HG03280 (cell line): ENCODE measurements around the gene B4GALNT4.
"Not testable (repeated sequence)": the region's sequence is repeated elsewhere in the genome, so short reads cannot be mapped to it uniquely, and the experiment has no call there.

Source experiments
- ATAC-seq: cut with Tn5 transposase; IDR thresholded peaks from one replicate; pipeline ENCODE4 v1.9.1; 2021; ENCODE audit warnings: mild to moderate bottlenecking, moderate library complexity; ENCODE audit not compliant: unreplicated experiment

Gene B4GALNT4

DNA sequence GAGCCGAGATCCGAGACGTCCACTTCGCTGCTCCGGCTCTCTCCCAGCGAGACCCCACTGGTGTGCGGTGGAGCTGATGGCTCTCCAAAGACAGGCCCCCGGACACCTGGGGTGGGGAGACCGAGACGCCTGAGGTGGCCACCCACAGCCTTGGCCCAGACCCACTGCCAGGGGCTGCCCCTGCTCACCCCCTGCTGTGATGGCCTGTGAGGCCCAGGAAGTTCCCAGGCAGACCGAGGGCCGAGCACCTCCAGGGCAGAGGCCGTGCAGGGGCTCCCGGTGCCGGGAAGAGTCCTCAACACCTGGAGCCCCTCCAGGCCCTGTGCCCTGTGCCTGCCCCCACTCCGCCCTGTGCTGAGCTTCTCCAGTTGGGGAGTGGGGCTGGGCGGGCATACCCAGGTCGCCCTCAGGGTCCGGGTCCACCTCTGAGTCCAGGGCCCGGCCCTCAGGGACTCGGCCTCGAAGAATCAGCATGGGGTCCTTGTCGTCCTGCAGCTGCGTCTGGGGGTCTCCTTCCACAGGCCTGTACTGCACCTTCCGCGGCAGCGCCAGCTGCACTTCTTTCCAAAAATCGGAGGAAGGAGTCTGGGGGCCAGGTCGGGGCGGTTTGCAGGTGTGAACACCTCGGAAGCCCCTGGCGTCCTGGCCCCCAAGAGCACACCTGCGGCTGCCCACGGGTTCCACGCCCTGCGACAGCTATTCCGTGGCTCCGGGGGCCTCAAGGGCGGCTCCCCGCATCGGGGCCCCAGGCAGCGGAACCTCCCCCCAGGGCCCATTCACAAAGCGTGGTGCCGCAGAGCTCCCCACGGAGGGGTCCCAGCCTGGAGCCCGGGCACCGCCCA lies 36.9 kb downstream of the B4GALNT4 start:
- ATAC-seq: peak; percentile 6

DNA sequence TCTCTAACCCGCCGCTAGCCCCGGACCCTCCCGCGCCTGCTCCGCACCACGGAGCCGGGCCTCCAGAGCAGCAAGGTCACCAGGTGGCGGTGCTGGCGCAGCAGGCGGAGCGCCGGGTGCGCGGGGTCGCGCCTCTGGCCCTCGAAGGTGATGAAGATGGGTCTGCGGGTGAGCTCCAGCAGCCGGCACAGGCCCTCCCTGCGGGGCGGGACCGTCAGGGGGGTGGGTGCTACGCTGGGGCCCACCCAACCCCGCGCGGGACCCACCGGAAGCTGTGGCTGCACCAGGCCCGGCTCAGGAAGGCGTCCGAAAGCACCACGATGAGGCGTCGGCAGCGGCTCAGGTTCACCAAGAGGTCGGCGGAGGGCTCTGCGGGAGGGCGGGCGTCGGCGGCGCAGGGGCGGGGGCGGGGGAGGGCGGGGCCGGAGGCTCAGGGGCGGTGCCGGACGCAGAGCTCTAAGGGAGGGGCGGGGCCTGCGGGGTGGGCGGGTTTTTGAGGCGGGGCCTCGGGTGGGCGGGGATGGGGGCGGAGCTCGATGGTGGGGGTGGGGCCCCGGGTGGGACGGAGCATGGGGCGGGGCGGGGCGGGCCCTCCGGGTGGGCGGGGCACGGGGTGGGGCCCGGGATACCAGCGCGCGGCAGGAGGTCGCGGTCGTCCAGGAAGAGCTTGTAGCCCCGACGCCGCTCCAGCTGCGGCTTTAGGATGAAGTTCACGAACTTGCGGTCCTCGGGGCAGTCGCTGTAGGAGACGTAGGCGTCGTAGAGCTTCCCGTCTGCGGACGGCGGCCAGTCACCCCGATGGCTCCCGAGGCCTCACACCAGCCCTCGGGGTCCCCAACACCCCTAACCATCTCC lies 37.7 kb downstream of the B4GALNT4 start:
- ATAC-seq: peak; percentile 69

DNA sequence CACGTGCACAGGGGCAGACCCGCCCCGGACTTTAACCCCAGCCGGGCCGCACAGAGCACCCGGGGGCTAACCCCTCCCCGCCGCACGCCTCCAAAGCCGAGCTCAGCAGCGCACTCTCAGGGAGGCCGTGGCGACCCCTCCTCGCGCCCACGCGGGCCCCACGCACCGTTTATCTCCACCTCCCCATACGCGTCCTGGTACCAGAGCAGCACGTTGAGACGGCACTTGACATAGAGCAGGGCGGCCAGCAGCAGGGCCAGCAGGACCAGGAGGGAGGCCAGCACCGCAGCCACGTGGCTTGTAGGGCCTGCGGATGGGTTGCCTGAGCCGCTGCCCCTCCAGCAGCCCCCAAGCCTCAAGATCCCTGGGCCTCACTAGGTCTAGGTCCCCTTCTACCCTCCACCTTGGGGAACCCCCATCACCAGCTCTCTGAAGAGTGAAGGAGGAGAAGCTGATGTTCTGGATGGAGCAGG lies 38.4 kb downstream of the B4GALNT4 start:
- ATAC-seq: no peak

DNA sequence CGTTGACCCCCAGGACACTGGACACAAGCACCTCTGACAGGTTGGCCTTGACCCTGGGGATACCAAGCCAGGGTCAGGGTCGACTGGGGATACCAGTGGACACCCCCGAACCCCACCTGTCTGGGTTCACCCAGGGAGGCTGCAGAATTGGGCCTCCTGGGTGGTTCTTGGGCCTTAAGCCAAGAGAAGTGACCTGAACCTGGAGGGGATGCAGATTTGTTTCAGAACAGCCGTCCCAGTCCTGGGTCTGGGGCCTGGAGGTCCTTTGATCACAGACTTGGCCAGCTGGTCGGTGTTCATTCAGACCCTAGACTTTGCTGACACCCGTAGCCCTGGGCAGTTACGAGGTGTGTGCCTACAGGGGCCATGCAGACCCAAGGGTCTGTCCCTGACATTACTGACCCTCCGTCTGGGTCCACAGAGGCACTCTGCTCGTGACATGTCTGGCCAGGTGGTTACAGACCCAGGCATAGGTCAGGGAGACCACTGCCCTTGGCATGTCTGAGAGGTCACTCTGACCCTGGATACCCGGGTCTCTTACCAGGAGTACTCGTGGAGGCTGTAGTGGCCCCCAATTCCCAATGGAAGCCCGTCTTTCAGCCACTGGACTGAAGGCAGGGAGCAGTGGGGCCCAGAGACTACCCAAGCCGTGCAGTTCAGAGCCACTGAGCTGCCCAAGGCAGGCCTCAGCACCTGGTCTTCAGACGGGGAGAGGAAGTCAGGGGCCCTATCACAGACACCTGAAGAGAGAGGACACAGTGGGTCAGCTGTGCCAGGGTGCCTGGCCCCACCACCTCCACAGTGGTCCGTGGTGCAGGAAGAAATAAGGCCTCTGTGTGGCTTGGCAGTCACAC lies 39.1 kb downstream of the B4GALNT4 start:
- no peak for ATAC-seq

DNA sequence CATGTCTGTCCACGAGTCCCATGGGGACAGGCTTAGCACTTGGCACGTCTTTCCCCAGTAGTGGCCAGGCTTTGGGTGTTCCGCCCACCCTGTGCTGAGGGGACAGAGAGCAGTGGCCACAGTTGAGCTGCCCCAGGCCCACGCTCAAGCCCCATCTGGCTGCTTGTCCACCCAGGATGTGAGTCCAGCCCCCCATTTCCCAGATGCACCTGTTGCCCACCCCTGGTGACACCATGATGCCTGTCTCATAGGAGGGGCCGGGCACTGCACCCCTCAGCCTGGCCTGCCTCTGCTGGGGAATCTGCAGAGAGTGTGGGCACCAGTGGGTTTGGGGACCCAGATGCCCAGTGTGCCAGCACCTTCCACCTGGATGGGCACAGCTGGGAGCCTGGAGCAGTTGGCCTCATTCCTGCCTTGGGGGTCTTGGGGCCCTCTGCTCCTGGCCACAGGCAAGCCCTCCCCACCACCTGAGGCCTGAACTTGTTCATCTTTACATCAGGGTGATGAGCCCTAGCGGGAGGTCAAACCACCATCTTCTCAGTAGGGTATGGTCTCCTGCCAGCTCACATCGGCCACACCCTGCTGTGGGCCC lies 39.8 kb downstream of the B4GALNT4 start:
- ATAC-seq: no peak

DNA sequence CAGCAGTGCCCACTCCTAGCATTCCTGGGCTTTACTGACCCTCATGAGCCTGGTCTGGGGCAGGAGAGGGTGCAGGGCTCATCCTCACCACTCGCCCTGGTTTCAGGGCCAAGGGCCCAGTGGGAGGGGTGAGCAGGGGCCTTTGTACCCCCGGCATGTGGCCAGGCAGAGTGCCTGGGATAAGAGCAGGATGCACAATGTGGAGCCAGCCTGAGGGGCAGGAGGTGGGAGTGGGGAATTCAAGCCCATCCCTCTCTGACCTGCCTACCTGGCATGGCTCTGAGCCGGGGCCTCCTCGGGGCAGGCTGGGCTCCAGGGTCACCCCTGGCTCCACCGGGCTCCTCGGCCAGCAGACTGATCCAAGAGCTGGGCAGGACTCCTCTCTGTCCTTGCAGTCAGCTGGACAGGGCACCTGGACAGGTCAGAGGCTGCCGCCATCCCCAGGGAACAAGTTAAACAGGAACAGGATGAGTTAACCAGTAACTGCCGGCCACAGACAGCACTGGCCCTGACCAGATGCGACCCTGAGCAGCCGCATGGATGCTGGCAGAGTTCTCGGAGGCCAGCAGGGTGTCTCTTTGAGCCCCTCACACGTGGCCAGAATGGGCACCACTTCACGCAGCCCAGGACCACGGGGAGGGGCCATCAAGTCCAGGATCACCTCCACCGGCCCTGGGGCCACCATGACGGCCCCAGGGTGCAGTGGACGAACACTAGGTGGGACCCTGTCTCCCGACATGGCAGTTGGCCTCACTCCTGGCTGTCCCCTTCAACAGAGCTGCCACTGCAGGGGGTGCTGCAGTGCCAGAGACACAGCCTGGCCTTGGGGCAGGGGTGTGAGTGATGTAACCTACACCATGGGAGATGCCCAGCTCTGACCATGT lies 40.5 kb downstream of the B4GALNT4 start:
- no peak for ATAC-seq

DNA sequence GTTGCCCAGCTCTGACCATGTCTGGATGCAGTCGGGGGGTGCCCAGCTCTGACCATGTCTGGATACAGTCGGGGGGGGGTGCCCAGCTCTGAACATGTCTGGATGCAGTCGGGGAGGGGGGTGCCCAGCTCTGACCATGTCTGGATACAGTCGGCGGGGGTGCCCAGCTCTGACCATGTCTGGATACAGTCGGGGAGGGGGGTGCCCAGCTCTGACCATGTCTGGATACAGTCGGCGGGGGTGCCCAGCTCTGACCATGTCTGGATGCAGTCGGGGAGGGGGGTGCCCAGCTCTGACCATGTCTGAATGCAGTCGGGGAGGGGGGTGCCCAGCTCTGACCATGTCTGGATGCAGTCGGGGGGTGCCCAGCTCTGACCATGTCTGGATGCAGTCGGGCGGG lies 41.4 kb downstream of the B4GALNT4 start:
- ATAC-seq: not testable (repeated sequence)

DNA sequence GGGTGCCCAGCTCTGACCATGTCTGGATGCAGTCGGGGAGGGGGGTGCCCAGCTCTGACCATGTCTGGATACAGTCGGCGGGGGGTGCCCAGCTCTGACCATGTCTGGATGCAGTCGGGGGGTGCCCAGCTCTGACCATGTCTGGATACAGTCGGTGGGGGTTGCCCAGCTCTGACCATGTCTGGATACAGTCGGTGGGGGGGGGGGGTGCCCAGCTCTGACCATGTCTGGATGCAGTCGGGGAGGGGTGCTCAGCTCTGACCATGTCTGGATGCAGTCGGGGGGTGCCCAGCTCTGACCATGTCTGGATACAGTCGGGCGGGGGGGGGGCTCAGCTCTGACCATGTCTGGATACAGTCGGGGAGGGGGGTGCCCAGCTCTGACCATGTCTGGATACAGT lies 42.2 kb downstream of the B4GALNT4 start:
- ATAC-seq: not testable (repeated sequence)

DNA sequence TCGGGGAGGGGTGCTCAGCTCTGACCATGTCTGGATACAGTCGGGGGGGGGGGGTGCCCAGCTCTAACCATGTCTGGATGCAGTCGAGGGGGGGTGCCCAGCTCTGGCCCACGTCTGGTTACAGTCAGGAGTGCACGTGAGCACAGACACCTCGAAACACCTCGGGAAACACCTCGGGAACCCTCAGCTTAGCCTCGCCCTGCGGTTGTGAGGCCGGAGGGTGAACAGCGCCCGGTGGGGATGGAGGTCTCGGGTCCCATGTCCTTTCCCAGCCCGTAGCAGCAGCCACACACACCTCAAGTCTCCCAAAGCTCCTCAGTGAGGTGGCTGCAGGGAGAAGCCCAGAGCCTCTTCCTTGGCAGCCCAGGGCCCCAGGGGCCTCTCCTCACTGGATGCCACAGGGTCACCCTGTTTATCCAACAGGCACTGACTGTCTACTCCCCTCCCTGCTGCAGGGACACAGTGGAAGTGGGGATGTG lies 43.4 kb downstream of the B4GALNT4 start:
- no peak for ATAC-seq

DNA sequence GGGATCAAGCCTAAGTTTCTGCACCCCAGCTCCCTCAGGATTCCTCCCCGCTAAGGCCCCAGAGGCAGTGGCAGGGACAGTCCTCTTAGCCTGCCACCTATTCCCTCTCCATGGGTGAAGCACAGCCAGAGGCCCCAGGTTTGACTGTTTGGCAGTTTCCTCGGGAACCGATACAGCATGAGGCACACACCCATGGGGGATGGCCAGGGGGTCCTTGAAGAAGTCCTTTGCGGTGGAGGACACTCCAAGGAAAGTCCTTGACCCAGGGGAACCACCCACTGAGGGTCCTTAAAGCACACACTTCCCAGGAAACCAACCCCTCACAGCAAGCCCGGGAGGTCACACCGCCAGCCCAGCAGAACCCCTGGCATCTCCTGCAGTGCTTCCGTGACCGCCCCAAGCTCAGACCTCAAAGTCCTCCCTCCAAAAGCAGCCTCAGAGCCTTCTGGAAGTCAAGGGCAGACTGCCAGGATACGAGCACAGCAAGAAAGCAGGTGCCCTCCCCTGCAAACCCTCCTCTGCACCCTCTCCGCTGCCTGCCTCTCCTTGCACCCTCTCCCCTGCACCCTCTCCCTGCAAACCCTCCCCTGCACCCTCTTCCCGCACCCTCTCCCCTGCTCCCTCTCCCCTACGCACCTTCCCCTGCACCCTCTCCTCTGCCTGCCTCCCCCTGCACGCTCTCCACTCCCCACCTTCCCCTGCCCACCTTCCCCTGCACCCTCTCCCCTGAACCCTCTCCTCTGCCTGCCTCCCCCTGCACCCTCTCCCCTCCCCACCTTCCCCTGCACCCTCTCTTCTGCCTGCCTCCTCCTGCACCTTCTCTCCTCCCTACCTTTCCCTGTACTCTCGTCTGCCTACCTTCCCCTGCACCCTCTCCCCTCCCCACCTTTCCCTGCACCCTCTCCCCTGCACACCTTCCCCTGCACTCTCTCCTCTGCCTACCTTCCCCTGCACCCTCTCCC lies 44.1 kb downstream of the B4GALNT4 start:
- ATAC-seq: no peak

DNA sequence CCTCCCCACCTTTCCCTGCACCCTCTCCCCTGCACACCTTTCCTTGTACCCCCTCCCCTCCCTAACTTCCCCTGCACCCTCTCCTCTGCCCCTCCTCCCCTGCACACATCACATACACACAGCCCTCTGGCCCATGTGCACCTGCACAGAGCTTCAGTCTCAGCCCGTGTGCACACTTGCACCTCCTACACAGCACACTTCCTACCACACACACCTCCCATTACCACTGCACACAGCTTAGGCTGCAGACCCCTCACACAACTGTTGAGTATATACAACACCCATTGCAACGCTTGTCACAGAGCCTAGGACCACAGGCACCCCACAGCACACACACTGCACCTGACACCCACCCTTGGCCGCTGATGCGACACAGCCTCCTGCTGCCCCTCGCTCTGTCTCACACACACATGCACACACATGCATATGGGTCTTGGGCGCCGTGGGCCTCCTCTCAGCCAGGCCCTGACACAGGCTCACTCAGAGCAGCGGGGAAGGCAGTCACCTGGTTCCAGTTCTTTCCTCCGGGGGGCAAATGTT lies 45.1 kb downstream of the B4GALNT4 start:
- no peak for ATAC-seq

DNA sequence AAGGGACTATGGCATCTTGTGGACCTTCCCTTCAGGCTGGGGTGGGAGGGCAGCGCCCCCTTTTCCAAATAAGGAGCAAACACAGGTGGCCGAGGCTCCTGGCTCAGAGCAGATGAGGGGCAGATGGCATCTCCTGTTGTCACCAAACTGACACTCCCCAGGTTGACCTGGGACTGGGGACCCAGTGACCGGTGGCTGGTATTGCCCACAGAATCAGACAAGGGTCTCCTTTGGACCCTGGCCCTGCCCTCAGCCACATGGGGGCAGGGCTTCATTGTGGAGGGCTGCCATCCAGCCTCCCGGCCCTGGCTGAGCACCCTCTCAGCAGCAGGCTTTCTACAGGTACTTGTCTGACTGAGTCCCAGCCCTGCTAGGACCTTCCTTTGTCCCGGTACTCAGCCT lies 46.3 kb downstream of the B4GALNT4 start:
- no peak for ATAC-seq

DNA sequence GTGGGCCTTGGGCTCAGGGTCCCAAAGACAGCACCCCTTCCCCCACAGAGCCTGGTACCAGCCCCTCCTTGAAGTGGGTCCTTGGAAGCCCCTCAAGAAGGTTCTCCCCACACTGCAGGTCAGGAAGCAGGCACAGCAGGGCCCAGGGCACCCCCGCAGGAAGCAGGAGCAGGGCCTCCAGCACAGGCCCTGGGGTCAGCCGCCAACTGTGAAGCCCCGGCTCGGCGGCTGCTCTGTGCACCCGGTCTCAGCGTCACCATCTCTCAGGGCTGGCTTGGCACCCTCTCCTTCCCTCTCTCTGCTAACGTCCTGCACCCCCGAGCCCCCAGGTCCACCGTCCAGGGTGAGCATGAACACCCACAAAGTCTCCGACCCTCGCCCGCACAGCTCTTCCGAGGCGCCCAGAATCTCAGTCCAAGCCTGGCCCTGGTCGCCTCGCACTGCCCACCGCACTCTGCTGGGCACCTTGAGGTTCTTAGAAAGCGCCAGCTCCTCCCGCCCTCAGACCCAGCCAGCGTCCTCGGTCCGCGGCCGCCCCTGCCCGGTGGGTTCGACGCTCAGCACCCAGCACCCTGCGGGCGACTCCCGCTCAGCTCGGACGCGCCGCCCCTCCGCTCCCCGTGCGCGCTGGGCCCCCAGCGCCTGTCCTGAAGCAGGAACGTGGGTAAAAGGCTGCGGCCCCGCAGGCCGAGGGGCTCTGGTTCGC lies 46.9 kb downstream of the B4GALNT4 start:
- ATAC-seq: no peak

DNA sequence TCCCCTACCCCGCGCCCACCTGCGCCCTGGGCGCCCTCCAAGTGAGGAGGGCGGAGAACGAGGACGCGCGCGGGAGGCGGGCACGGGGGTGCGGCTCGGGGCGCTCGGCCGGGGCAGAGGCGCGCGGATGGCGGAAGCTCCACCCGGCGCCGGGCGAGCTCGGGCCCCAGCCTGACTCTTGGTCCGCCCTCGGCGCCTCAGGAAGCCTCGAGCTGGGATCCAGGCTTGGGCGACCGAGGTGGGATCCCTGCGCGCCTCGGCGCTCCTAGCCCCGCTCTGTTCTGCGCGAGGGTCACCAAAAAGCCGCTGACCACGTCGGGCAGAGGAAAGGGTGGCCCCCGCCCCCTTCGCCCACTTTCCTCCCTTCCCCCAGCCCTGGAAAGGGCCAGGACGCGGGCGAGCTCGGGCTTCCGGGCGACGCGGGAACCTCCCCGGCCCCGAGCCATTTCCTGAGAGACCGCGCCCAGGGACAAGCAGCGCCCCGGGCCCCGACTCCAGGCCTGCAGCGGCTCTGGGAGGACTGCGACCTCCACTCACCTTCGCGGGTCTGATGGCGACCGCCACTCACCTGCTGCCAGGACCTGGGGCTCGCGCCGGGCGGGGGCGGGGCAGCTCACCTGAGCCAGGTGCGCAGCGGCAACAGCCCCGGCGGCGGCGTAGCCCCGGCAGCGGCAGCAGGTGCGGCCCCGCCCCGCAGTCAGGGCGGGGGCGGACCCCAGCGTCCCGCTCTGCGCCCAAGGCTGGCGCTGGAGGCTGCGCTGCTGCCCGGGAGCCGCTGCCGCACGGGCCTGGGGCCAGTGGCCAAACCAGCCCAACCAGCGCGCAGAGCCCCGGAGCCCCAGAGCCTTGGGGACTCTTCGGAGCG lies 47.7 kb downstream of the B4GALNT4 start:
- no peak for ATAC-seq

DNA sequence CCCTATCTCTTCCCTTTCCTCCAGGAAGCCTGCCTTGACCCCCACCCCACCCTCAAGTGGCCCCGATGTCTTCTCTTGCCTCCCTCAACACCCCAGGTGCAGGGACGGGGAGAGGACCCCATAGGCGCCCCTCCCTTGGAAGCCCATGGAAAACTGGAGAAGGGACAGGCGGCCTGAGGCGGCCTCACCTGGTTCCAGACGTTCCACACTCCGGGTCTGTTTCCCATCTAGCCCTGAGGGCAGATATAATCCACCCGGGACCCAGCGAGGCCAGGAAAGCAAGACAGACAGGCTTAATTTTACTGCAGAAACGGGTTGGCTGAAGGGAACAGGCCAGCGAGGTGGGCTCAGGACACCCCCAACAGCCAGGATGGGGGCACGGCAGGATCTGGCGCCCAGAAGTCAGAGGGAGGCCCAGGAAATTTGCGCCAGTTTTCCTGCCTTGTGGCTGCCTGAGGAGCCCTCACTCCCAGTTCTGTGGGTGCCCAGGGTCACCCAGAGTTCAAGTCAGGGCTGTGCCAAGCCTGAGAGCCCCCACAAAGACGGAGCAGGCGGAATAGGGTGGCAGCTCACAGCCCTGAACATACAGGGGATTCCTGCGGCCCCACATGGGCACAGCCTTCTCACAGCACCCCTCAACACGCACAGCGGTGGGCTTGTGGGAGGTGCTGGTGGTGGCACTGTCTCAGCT lies 48.5 kb downstream of the B4GALNT4 start:
- no peak for ATAC-seq
